GM21447 (cell line): Measurements from ENCODE around the gene TFDP2.
"Not testable (repeated sequence)": the region's sequence is repeated elsewhere in the genome, so short reads cannot be mapped to it uniquely, and the experiment has no call there.

Experiments used
- ATAC-seq: cut with Tn5 transposase; IDR thresholded peaks from one replicate; pipeline ENCODE4 v1.9.1; 2021; ENCODE audit not compliant: unreplicated experiment

TFDP2 gene

DNA sequence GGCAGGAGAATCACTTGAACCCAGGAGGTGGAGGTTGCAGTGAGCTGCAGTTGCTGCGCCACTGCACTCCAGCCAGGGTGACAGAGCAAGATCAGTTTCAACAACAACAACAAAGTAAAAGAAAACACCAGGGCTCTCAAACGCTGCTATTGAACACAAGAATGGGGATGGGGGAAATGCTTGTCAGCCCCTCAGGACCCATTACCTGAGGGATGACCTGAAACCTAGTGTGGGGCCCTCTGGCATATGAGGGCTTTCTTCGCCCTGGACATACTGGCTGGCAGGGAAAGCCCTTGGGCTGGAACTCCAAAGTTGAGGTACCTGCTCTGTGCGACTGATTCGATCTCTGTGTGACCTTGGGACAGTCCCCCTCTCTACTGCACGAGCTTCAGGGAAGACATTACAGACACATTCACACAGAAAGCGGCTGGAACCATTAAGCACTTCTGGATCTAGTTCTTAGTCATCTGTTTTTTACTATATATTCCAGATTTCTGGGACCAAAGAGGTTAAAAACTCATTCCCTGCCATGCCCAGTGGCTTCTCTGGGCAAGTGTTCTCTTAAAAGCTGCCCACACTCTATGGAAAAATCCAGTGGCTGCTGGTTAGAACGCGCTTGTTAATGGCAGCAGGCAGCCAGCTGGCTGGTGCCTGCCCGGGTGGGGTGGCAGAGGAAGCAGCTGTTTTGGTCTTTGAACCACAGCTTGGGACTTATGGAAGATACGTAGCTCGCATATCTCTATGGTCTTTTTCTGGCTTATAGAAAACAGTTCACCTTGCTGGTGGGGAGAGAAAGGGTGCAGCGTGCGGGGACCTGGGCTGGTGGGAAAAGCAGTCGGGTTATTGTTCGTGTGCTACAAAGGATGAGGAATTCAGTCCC is 215.7 kb downstream of the TFDP2 start:
- ATAC-seq = no peak

GRCh38 chr3:141930801-141931200 is 218.5 kb downstream of the TFDP2 start:
- ATAC-seq = no peak

GRCh38 chr3:141929341-141929995 is 219.9 kb downstream of the TFDP2 start:
- no peak for ATAC-seq

DNA sequence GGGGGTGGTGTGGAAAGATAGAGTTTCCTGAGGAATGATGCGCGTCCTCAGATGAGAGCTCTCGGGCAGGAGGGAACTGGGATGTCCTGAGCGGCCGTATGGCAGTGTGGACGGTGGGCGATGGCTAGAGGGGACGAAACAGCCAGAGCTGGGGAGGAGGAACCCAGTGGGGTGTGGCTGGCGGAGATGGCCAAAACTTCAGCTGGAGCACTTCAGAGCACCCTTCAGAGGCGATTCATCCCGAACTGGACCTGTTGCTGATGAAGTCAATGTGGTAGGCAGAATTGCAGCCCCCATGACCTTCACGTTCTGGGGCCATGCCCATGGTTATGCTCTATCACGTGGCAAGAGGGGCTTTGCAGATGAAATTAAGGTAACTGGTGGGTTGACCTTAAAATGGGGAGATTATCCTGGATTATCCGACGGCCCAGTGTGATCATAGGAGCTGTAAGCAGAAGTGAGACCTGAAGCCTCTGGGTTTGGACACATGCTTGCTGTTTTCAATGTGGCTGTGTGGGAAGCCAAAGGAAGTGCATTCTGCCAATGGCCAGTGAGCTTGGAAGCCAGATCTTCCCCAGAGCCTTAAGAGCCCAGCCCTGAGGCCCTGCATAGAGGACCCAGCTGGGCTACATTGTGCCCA is 220.6 kb downstream of the TFDP2 start:
- ATAC-seq = no peak

- ATAC-seq = no peak
Measured at GRCh38 chr3:141926929-141927328, 222.4 kb downstream of the TFDP2 start.

DNA sequence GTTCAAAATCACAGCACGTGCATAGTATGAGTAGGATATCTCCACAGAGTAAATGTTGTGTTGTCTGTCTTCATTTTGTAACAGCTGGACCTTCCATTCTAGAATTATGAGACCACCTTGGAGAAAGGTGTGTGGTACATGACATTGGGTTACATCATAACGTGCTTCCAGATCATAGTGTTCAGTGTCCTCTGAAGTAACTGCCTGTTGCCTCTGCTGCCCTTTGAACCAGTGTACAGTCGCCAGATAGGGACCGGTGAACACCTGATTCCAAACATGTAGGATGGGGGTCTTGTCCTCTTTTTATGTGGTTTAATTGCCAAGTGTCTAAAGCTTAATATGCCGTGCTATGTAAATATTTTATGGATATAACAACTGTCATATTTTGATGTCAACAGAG is 223.7 kb downstream of the TFDP2 start:
- ATAC-seq = not testable (repeated sequence)

DNA sequence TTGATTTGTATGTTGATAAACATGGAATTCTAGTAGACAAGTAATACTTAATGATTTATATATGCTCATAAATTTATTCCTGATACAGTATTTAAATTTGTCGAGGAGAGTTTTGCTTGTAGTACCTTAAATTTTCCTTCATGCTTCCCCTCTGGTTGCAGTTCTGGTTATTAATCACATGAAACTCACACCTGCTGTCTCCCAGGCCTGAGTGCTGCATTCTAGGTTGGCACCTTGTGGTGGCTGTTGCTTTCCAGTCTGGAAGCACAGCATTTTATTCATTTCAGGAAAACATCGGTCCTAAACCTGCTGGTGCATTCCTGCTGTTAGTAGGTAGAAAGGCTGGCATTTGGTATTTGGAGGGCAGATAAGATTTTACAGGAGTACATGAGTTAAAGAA is 228.0 kb downstream of the TFDP2 start:
- no peak for ATAC-seq

DNA sequence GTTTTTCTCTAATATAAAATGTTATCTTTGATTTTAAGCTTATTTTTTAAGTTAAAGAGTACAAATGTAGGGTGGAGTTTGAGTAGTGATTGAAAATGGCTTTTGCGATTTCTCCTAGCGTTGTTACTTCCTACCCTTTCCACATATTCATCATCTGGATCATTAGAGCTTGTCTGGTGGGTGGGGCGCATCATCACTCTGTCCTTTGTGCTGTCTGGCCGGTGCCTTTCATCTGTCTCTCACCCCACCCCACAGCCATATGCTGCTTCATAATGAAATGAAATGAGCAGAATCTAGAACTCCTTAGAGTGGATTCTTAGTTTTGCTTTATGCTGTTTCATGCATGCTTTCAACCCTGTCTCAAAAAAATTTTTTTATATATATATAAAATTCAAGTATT is 228.6 kb downstream of the TFDP2 start:
- ATAC-seq = no peak

GRCh38 chr3:141915766-141916165 is 233.6 kb downstream of the TFDP2 start:
- ATAC-seq = no peak

DNA sequence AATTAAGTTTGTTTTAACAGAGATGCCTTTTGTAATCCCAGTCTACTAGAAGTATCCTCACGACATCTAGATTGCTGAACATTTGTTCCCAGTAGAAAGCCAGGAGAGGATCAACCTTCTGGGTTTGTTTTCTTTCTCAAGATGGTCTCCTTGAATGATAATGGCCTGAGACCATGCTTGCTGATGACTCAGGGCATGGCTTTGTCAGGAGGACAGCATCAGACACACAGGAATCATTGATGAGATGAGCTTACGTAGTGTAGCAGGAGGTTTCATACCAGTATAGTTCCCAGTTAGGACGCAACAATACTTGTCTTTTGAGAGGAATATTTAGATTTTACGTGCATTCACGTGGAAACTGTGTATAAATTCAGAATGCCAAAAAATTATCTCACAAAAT is 234.3 kb downstream of the TFDP2 start:
- ATAC-seq = no peak

GRCh38 chr3:141914311-141914710 is 235.0 kb downstream of the TFDP2 start:
- ATAC-seq = no peak

DNA sequence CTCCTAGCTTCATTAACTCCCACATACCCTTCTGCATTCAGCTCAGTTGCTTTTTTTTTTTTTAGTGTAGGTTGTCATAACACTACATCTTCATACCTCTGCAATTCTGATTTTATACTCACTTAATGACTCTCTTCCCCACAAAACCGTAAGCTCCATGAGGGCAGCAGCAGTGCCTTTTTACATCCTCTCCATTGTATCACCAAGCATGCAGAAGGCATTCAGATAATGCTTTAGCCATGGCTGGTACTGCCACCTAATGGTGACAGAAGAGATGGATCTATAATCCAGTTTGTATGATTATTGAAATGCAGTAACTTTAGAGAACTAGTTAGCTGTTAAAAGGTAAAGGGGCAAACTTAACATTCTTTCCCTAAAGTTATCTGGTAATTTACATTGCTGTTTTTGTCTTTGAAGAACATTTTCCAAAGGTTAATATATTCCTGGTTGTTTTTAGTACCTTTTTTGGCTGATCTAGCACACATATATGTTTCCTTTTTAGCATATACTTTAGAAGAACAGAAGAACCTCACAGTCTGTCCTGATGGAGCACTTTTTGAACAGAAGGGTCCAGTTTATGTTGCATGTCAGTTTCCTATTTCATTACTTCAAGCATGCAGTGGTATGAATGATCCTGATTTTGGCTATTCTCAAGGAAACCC is 236.1 kb downstream of the TFDP2 start:
- peak; percentile 79 for ATAC-seq

GRCh38 chr3:141909986-141910385 is 239.4 kb downstream of the TFDP2 start:
- not testable (repeated sequence) for ATAC-seq

GRCh38 chr3:141909408-141909807 is 239.9 kb downstream of the TFDP2 start:
- ATAC-seq = no peak

DNA sequence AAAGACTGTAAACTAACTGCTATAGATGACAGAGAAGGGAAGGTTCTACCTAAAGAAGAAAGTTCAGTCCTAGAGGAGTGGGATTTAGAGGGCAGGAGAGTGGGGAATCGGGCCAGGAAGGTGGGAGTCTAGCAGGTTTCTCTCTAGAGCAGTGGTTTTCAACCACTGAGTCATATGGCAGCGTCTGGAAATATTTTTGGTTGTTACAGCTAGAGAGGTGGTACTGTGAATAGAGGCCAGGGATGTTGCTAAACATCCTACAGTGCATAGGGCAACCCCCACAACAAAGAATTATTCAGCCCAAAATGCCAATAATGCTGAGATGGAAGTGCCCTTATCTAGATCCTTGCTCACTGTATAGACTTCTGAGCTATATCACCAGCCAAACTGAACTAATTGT is 244.2 kb downstream of the TFDP2 start:
- ATAC-seq = no peak

DNA sequence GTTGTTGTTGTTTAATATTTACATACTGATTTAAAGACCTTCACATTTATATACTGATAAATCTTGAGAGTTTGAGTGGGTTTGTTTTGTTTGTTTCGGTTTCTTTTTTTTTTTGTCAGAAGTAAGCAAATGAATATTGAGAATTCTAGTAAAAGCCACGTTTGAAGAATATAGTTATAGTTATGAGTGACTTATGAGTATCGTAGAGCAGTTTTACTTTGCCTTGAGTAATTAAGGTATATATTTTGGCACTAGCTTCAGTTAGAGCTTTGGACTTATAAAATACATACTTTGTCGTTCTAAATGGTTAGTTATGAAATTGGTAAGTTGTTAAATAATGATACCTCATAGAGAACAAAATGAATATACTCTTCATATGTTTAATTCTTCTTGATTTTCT is 245.1 kb downstream of the TFDP2 start:
- no peak for ATAC-seq

- peak; percentile 69 for ATAC-seq
Measured at GRCh38 chr3:141901914-141902313, 247.4 kb downstream of the TFDP2 start.

- ATAC-seq = no peak
Measured at GRCh38 chr3:141900343-141900742, 249.0 kb downstream of the TFDP2 start.

- ATAC-seq = no peak
Measured at GRCh38 chr3:141898908-141899307, 250.4 kb downstream of the TFDP2 start.

DNA sequence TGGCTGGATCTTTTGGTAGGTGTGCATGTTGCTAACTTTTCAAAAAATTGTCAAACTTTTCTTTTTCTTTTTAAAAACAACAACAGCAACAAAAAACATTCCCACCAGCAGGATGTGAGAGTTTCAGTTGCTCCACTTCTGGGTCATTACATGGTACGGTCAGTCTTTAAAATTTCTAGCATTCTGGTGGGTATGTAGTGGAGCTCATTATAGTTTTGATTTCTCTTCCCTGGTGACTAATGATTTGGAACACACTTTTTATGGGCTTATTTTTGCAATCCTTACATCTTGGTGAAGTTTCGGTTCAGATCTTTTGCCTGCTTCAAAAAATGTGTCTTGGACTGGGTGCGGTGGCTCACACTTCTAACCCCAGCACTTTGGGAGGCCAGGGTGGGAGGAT is 253.6 kb downstream of the TFDP2 start:
- ATAC-seq = no peak

DNA sequence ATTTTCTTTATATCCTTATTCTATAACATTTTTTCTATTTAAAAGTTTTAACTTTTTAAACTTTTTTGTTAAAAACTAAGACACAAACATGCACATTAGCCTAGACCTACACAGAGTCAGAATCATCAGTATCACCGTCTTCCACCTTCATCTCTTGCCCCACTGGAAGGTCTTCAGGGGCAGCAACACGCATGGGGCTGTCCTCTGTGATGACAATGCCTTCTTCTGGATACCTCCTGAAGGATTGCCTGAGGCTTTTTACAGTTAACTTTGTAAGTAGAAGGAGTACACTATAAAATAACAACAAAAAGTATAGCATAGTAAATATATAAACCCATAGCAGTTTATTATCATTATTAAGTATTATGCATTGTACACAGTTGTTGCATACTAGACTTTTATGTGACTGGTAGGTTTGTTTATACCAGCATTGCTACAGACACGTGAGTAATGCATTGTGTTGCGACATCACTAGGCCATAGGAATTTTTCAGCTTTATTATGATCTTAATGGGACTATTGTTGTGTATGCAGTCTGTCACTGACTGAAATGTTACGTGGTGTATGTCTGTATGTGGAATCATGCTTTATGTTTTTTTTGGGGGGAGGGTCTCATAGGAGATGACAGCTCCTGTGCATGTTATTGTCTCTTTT is 254.7 kb downstream of the TFDP2 start:
- no peak for ATAC-seq
